Posterior vena cava (tissue), 2 donors: Measurements from ENCODE around the gene IRF8. TPM values are rescaled to one million over a fixed set of nuclear protein-coding genes. Genes with fewer than 3 reads are reported as not detected.
A peak's percentile ranks its signal among the peaks of the same experiment; 100 is the strongest.
"Not testable (repeated sequence)": the region's sequence is repeated elsewhere in the genome, so short reads cannot be mapped to it uniquely, and the experiment has no call there.

Experiments used
- DNase-seq: peaks from one replicate; pipeline ENCODE4 v3.0.0-alpha.2; 2020; ENCODE audit warnings: low spot score
- intact Hi-C, 2 donors: fragments of 100-400 bp; cut with DNase I; formaldehyde crosslinking; loops; one replicate each; pipeline versions ENCODE4 v1.14.1 to v1.14.2; 2022 to 2023
- long read RNA-seq, 2 donors: library from polyadenylated mRNA; unstranded; transcript quantifications; one replicate each; pipeline ENCODE4 v2.0.0, GENCODE V29; 2020 to 2021
- total RNA-seq, 2 donors: library from RNA; stranded (reverse); fragmentation: NEBNext Ultra II Directional; extraction: Animal tissue kit (Norgen Biotek cat#: 25700); gene quantifications; one replicate each; pipeline ENCODE4 v1.2.1, GENCODE V29; 2021
- donor health status: DM: yes; HTN: yes; CAD: no.
- donor health status: DM: yes; HTN: yes; CAD: no.

Gene IRF8, protein sequence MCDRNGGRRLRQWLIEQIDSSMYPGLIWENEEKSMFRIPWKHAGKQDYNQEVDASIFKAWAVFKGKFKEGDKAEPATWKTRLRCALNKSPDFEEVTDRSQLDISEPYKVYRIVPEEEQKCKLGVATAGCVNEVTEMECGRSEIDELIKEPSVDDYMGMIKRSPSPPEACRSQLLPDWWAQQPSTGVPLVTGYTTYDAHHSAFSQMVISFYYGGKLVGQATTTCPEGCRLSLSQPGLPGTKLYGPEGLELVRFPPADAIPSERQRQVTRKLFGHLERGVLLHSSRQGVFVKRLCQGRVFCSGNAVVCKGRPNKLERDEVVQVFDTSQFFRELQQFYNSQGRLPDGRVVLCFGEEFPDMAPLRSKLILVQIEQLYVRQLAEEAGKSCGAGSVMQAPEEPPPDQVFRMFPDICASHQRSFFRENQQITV
- total RNA-seq = 10 to 100 TPM in 1 of 2 donors, 1 to 10 TPM in 1; 6.3 to 18.7 TPM
- long read RNA-seq, donor 1, transcript IRF8-201 (9 exons, 3,030 nt) = major isoform, 6 of 10 reads
- long read RNA-seq, donor 1, partial matches to known transcripts = 2 of 10 reads
- long read RNA-seq, donor 1, other reads (novel, unspliced or antisense) = 2 of 10 reads
- long read RNA-seq, donor 2, transcript IRF8-201 (9 exons, 3,030 nt) = major isoform, 7 of 9 reads
- long read RNA-seq, donor 2, partial matches to known transcripts = 1 of 9 reads
- long read RNA-seq, donor 2, other reads (novel, unspliced or antisense) = 0 of 9 reads

DNA sequence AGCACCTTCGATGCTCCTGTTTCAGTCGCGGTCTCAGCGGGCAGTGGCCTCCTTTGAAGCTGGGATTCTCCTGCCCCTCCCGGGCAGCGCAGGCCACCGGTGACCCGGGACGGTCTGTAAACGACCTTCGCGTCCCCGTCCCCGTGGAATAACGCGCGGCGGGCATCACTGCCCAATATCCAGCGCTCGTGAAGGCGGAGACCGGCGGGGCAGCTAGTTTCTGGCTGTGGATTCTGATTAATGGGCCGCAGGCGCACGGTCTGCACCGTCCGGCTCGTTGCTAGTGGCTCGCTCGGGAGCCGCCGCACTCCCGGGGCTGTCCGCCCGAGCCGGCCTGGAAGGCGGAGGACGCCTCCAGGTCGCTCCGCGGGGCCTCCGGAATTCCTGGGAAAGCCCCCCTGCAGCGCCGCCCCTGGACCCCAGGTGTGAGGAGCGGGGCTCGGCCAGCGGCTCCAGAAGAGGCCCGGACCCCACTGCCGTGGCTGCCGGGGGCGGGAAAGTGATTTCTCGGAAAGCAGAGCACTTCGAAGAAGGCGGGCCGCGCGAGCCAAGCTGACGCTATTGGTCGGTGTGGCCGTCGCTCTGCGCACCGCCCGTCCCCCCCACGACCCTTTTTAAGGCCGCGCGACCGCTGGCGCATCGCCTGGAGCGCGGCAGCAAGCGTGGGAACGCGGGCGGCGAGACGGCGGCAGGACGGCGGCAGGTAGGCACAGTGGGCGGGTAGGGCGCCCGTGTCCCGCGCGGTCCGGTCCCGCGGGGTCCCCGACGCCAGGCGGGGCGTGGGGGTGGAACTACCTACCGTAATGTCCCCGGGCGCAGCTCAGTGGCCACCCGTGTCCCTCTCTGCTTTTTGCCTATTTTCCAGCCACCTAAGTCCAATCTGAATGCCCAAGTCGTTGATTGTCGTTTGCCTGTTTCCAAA lies at the start of gene IRF8:
Gene IRF8, plus strand, starts transcription at position 642 of the 922 bp plus-strand sequence. CDS start 3,854 bp downstream, outside the sequence.
- peak; percentile 93 for DNase-seq
- intact Hi-C loops = no loop called here

DNA sequence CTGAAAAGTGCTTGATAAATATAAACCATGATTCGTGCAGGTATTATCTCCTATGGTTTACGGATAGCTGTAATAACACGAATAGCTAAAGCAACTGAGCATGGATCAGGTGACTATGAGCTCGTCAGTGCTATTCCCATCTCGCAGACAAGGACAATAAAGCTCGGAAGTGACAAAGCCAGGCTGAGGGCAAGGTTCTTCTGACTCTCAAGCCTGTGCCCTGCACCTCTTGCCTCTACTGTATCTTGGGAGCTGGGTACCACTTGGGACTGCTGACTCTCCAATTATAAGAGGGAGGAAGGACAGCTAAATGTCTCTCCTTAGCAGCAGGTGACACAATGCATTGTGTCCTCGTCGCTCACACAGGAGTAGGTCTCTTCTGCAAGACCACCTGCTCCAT lies 49.6 kb upstream of the IRF8 start:
- no peak for DNase-seq
- intact Hi-C loops = loop anchor here in 1 of 2 donors (5.0 kb wide), 1 partner anchor 553 kb away; no protein-coding TSS in a partner anchor

DNA sequence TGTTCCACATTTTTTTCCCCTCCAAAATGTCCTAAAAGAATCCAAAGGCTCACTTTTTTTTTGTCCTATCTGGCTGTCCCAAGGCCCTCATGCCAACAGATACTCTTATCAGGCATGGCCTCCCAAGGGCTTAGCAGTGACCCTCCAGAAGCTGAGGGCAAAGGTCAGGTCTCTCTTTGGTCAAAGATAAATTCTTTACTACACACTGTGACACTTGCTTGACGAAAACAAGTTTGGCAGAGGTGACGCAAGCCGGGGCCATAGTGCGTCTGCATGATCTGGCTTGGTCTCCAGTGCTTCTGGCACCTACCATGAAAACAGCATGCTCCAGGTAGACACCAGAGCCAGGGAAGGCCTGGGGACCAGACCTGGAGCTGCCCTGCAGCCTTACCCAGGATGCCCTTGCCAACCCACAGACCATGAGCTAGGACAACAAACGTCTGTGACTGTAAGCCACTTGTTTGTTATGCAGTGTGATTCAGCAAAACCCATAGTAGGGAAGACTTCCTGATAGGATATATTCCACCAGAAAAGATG lies 48.5 kb upstream of the IRF8 start:
- intact Hi-C loops = no loop called here
- no peak for DNase-seq

DNA sequence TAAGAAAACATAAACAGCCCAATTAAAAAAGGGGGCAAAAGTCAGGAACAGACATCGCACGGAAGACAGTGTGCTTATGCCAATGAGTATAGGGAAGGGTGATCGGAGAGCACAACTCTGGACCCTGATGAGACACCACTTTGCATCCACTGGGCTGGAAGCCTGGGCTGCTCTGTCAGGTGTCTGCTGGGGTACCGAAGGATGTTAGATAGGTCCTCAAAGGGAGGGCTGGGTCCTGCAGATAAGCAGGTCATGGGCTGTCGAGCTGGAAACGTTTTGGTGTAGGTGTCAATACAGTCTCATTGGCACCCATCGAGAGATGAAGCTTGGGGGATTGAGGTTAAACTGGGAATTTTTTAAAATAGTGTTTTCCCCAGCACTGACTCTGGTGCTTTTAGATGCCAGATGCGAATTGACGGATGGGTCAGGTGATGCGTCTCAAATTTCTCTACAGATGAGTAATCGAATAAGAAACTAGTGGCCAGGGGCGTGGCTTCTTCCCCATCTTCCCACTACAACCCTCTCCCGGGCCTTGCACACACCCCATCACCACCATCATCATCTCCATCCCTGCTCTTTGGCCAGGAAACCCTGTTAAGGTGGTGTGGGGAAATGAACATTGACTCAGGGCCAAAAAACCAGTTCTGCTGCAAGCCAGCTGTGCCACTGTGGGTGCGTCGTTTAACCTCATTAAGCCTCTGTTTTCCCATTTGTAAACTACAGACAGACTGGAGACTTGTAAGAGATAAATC lies 47.8 kb upstream of the IRF8 start:
- DNase-seq = peak; percentile 72
- intact Hi-C loops = no loop called here

DNA sequence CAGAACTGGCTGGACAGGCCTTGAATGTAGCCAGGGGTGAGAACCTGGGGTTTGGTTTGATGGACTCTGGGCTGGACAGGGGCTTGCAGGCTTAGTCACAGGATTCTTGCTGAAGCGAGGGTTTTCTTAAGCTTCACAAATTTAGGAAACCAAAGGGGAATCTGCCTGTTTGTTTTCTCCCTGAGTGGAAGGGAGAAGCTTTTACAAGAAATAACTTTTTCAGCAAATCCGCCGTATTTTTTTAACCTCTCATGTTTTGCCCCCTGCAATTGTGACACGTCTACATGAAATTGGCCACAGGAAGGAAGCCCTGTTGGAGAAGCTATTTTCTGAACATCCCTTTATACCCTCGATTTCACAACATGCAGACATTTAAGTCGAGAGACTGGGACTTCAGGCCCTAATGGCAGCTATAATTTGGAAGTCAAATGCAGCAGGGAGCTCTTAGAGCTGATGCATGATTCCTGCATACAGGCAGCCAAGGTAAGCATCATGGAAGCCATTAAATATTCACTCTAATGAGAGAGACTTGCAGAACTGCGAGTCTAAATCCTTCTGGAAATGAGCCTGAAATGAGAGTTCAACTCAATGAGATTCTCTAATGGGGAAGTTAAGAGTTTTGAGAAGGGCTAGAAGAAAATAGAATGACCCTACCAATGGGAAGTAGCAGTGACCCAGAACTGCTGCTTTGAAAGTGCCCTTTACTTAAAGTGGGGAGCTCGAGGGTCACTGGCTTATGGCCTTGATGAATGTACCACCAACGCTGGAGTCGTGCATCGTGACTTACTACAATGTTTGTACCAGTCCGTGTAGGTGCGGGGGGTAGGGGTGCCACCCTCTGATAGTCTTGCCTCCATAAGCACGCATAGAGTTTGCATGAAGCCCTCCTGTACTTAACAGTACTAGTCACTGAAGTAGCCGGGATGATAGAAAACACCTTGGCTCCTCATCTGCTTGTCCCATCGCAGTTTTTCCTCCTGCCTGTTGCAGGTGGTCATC lies 45.1 kb upstream of the IRF8 start:
- DNase-seq = no peak

DNA sequence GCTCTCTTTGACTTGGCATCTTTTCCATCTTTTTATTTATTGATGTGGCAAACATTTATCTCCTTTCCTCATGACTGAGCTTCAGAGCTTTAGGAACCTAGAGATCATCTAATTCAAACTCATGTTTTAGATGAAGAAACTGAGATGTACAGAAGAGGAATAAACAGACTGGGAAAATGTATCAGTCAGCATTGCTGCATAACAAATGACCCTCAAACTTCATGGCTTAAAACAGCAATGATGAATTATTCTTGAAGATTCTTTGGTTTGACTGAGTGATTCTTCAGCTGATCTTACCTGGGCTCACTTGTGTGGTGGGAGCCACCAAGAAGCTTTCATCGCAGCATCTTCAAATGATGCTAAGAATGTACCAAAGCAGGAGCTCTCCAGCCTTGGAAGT lies 44.0 kb upstream of the IRF8 start:
- DNase-seq = no peak
- intact Hi-C loops = no loop called here

More for the DNA sequence above, 45.1 kb upstream of the IRF8 start:
- intact Hi-C loops = no loop called here

DNA sequence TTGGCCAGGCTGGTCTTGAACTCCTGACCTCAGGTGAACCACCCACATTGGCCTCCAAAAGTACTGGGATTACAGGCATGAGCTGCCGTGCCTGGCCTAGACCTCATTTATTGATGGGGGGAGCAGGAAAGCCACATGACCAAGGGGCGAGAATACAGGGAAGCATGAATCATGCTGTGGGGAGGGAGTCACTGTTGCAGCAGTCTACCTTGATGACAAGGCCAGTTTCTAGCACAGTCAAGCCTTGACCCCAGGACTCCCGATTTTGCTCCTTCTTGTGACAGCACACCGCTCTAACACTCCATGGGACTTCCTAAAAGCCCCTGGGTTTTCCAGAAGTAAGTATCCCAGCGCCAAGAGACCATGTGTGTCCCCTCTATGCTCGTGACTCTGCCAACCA lies 42.9 kb upstream of the IRF8 start:
- no peak for DNase-seq
- intact Hi-C loops = no loop called here

DNA sequence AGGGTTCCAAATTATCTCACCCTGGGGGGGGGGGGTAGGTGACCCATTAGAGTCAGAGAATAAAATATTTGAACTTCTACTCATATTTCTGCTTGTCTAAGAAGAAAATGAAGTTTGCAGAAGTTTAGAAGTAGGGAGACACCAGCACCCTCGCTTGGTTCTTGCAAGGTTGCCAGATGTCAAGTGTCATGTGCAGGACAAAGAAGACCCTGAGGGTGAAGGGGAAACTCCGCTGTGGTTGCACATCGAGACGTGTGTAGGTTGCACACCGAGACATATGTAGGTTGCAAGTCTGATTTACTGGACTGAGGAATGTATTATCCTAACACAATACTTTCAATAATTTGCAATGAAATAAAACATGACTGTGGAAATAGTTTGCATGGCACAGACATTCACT lies 42.4 kb upstream of the IRF8 start:
- no peak for DNase-seq
- intact Hi-C loops = no loop called here

DNA sequence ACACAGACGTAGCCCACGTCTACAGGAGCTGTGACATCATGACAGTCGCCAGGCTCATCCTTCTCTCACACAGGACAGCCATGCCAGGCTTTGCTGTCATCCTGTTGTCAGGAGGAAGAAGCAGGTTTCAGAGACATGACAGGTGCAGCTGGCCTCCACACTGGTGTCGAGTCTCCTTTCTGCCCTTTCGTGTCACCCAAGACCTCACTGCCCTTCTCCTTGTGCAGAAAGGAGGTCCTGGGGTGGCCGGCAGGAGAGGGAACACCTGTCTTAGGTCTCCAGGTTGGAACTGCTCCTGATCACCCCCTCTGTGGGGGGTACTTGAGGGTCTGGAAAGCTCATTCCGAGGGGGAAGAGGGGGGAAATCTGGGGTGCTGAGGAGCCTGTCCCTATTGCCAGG lies 41.6 kb upstream of the IRF8 start:
- no peak for DNase-seq
- intact Hi-C loops = no loop called here

DNA sequence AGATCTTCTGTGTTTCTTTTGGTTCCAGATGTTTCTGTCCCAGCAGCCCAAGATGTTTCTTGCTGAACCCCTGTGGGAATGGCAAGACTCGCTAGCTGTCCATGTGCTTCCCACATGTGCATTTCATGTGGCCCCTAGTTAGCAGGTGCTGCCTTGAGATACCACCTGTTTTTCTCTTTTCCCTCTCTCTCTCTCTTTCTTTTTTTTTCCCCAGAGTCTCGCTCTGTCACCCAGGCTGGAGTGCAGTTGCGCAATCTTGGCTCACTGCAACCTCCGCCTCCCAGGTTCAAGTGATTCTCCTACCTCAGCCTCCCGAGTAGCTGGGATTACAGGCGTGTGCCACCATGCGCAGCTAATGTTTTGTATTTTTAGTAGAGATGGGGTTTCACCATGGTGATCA lies 40.4 kb upstream of the IRF8 start:
- intact Hi-C loops = not testable (repeated sequence)

DNA sequence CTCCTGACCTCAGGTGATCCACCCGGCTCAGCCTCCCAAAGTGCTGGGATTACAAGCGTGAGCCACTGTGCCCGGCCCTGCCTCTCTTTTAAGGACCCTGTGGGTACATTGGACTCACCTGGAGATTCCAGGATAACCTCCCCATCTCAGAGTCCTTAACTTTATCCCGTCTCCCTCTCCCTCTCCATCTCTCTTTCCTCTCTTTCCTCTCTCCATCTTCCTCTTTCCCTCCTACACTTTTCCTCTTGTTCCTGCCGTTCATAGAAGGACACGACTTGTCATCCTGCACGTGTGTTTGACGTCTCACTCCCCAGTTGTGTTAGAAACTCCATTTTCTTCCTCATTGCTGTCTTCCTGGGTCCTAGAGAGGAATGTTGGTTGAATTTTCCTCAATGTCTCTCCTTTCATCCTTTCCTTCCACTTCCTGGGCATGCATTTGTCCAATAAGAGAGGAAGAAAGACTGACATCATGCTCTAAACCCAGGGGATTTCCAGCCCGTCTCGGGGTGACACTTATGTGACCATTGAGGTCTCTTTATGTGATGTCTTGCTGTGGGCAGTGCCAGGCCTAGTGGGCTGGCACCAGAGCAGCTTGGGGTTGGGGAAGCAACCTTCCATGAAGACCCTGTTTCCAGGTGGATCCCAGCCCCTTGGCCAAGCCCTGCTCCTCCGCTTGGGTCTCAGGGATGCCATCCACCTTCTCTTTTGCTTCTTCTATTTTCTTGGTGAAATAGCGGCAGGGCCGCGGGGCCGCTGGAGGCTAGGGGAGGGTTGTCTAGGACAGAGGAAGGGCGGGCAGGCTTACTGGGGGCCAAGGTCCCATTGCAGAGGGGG lies 39.8 kb upstream of the IRF8 start:
- intact Hi-C loops = no loop called here

More for the DNA sequence above, 40.4 kb upstream of the IRF8 start:
- DNase-seq = not testable (repeated sequence)

DNA sequence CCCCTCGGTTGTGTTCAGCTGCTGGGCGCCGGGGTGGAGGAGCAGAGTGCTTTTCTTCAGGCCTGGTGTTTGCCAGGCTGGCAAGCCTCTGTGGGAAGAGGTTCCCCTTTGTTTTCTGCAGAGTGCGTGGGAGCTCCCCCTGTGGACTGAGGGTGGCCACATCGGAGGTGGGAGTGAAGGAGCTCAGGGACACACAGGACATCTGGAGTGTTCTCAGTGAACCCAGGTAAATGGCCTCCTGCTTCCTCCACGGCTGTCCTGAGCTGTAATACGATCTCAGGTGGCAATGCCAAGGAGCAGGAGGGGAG lies 39.2 kb upstream of the IRF8 start:
- no peak for DNase-seq
- intact Hi-C loops = no loop called here

More for the DNA sequence above, 39.8 kb upstream of the IRF8 start:
- DNase-seq = no peak

DNA sequence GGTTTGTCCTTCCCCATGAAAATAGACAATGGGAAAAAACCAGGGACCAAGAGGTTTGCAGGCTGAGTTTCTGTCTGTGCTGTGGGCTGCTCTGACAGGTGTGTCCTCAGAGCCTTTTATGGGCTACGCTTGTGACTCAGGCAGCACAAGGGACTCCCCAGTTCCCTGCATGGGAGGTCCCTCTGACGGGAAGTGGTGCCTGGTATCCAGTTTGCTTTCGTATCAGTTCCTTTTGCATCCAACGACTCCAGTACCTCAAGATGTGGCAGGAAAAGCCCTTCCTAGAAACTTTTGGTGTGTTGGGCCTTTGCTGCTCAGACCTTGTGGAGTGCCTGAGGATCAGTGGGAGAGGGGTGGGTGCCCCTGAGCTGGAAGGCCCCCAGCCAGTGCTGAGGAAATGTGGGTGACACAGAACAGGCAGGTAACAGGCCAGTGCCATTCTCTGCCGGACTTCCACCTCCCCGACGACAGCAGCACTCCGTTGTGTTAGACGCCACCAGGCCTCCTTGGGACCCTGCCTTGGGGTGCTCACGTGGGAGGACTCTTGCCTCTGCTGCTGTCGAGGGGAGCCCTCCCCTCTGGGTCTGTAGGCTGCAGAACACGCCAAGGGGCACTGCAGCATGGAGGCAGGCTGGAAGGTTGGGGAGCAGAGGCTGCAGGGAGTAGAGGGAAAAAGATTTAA lies 38.4 kb upstream of the IRF8 start:
- no peak for DNase-seq
- intact Hi-C loops = no loop called here

DNA sequence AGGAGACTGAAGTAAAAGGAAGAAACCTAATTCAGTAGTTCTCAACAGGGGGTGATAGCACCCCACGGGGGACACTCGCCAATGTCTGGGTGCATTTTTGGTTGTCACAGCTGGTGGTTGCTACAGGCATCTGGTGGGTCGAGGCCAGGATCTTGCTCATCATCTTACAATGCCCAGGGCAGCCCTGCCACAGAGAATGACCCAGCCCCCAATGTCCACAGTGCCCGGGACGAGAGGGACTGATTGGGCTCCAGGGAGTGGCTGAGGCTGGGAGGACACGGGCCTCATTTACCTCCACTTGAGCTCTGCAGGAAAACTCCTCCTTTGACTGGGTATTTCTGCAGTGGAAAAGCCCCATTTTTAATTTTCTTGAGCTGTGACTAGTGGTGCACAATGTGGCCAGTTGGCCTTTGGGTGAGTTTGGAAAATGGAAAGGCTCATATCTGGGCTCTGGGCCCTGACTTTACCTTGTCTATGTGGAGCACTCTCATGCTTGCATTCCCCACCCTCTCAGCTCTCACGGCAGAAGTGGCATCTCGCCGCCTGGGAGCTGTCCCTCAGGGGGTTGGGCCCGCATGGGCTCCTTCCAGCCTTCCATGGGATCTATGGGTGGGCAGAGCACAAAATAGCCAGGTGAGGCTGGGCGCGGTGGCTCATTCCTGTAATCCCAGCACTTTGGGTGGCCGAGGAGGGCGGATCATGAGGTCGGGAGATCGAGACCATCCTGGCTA lies 37.7 kb upstream of the IRF8 start:
- intact Hi-C loops = no loop called here
- no peak for DNase-seq
